NCI-H1048 (cell line): ENCODE data around the gene NDEL1.

Experiments used
- DNase-seq: peaks from one replicate; lab custom pipeline; 2025; lab: John Stamatoyannopoulos, UW

The NDEL1 gene

GRCh38 chr17:8413938-8414337 is 21.7 kb upstream of the NDEL1 start:
- DNase-seq = no peak

GRCh38 chr17:8417806-8418205 is 17.9 kb upstream of the NDEL1 start:
- no peak for DNase-seq

GRCh38 chr17:8418471-8418870 is 17.2 kb upstream of the NDEL1 start:
- no peak for DNase-seq

GRCh38 chr17:8419305-8419704 is 16.4 kb upstream of the NDEL1 start:
- DNase-seq = no peak

GRCh38 chr17:8420041-8420934 is 15.4 kb upstream of the NDEL1 start:
- DNase-seq = no peak

GRCh38 chr17:8421571-8421970 is 14.1 kb upstream of the NDEL1 start:
- DNase-seq = no peak

- DNase-seq = no peak
Measured at GRCh38 chr17:8426094-8426720, 9.5 kb upstream of the NDEL1 start.

- no peak for DNase-seq
Measured at GRCh38 chr17:8426802-8427201, 8.9 kb upstream of the NDEL1 start.

GRCh38 chr17:8430966-8431365 is 4.7 kb upstream of the NDEL1 start:
- DNase-seq = no peak

- DNase-seq = no peak
Measured at GRCh38 chr17:8436169-8436843, 622 bp downstream of the NDEL1 start.

GRCh38 chr17:8436844-8437171 is 1.1 kb downstream of the NDEL1 start:
- no peak for DNase-seq

- no peak for DNase-seq
Measured at GRCh38 chr17:8438441-8438840, 2.8 kb downstream of the NDEL1 start.

- DNase-seq = no peak
Measured at GRCh38 chr17:8439681-8440080, 4.0 kb downstream of the NDEL1 start.

GRCh38 chr17:8441690-8442089 is 6.0 kb downstream of the NDEL1 start:
- no peak for DNase-seq

GRCh38 chr17:8442310-8442709 is 6.6 kb downstream of the NDEL1 start:
- DNase-seq = no peak

GRCh38 chr17:8443756-8444155 is 8.1 kb downstream of the NDEL1 start:
- DNase-seq = no peak

- no peak for DNase-seq
Measured at GRCh38 chr17:8444494-8444893, 8.8 kb downstream of the NDEL1 start.

GRCh38 chr17:8445536-8445935 is 9.9 kb downstream of the NDEL1 start:
- no peak for DNase-seq

GRCh38 chr17:8447799-8448198 is 12.1 kb downstream of the NDEL1 start:
- DNase-seq = no peak

- DNase-seq = no peak
Measured at GRCh38 chr17:8448310-8448709, 12.6 kb downstream of the NDEL1 start.

- DNase-seq = no peak
Measured at GRCh38 chr17:8451933-8452614, 16.4 kb downstream of the NDEL1 start.

GRCh38 chr17:8453326-8453725 is 17.6 kb downstream of the NDEL1 start:
- no peak for DNase-seq
